H1 (cell line): ENCODE measurements around the gene SOX12.

Source experiments
- ASH2L ChIP-seq: fragments of 200-600, 300-600 bp; sonication (generic); IDR thresholded peaks from one replicate; pipeline ENCODE4 v1.7.1; 2017; ENCODE audit warnings: low read length
- CEBPB ChIP-seq: IDR thresholded peaks from 2 replicates; pipeline ENCODE4 v1.6.1; 2012; ENCODE audit warnings: low read depth, low read length
- CREB1 ChIP-seq: IDR thresholded peaks from 2 replicates; pipeline ENCODE4 v1.6.1; 2012; ENCODE audit warnings: inconsistent platforms
- CTCF ChIP-seq, 3 experiments: IDR thresholded peaks; 1 replicate in 2 of 3; 2 replicates in 1 of 3; pipeline versions ENCODE4 v1.5.1 to v1.6.1; 2011; ENCODE audit warnings: low read length in 3 of 3, mild to moderate bottlenecking in 3 of 3, inconsistent platforms in 2 of 3, low read depth in 1 of 3, moderate library complexity in 1 of 3; ENCODE audit not compliant: insufficient read depth in 1 of 3; ENCODE audit errors: control extremely low read depth in 1 of 3
- JUN ChIP-seq: IDR thresholded peaks from 2 replicates; pipeline ENCODE4 v1.6.1; 2011; ENCODE audit warnings: low read depth, mild to moderate bottlenecking, improper control_type of control experiment, low read length
- TEAD4 ChIP-seq: IDR thresholded peaks from 2 replicates; pipeline ENCODE4 v1.6.1; 2012; ENCODE audit warnings: low read depth, low read length, inconsistent platforms, mixed read lengths

- TF ChIP-seq CEBPB (no peak), CREB1 (no peak), TEAD4 (no peak), ASH2L (no peak), JUN (no peak), CTCF (IDR thresholded peaks at IDR 0.05; ENCODE audit: control extremely low read depth in 1 of 3, insufficient read depth in 1 of 3, low read depth in 1 of 3, low read length in 3 of 3) (no peak)
These were observed 27.2 kb upstream of the SOX12 start for GRCh38 chr20:297925-298775.
